Fibroblast of peridontal ligament (primary cell): ENCODE results near the gene METAP1D.
"Not testable (repeated sequence)": the region's sequence is repeated elsewhere in the genome, so short reads cannot be mapped to it uniquely, and the experiment has no call there.

ENCODE experiments used
- DNase-seq: peaks from one replicate; pipeline ENCODE4 v3.0.0-alpha.2; 2010; ENCODE audit errors: extremely low read depth

Gene METAP1D

GRCh38 chr2:171999604-172000469 lies at the start of gene METAP1D:
Gene METAP1D, plus strand, starts transcription at chr2:171999953. Its CDS starts 17 bp downstream, at chr2:171999970.
- peak; percentile 83 for DNase-seq

GRCh38 chr2:171952276-171952675 lies 47.5 kb upstream of the METAP1D start:
- no peak for DNase-seq

- no peak for DNase-seq
These were observed 47.0 kb upstream of the METAP1D start for GRCh38 chr2:171952748-171953147.

- no peak for DNase-seq
These were observed 43.5 kb upstream of the METAP1D start for GRCh38 chr2:171956135-171956825.

- DNase-seq, result peak; percentile 41
These were observed 42.7 kb upstream of the METAP1D start for GRCh38 chr2:171957061-171957460.

- DNase-seq, result peak; percentile 89
These were observed 41.3 kb upstream of the METAP1D start for GRCh38 chr2:171958475-171958874.

- no peak for DNase-seq
These were observed 39.8 kb upstream of the METAP1D start for GRCh38 chr2:171959998-171960397.

- no peak for DNase-seq
These were observed 39.2 kb upstream of the METAP1D start for GRCh38 chr2:171960570-171960969.

- DNase-seq, result no peak
These were observed 36.6 kb upstream of the METAP1D start for GRCh38 chr2:171963198-171963597.

- DNase-seq, result no peak
These were observed 35.4 kb upstream of the METAP1D start for GRCh38 chr2:171964308-171964707.

GRCh38 chr2:171965238-171965637 lies 34.5 kb upstream of the METAP1D start:
- DNase-seq, result no peak

GRCh38 chr2:171965661-171966060 lies 34.1 kb upstream of the METAP1D start:
- DNase-seq, result no peak

GRCh38 chr2:171966235-171966634 lies 33.5 kb upstream of the METAP1D start:
- DNase-seq, result no peak

- no peak for DNase-seq
These were observed 33.1 kb upstream of the METAP1D start for GRCh38 chr2:171966688-171967087.

- no peak for DNase-seq
These were observed 31.2 kb upstream of the METAP1D start for GRCh38 chr2:171968509-171968908.

GRCh38 chr2:171972329-171972982 lies 27.3 kb upstream of the METAP1D start:
- no peak for DNase-seq

- DNase-seq, result no peak
These were observed 20.6 kb upstream of the METAP1D start for GRCh38 chr2:171979103-171979502.

- DNase-seq, result not testable (repeated sequence)
These were observed 15.8 kb upstream of the METAP1D start for GRCh38 chr2:171983924-171984323.

- peak; percentile 35 for DNase-seq
These were observed 14.7 kb upstream of the METAP1D start for GRCh38 chr2:171985076-171985475.

GRCh38 chr2:171986778-171987177 lies 13.0 kb upstream of the METAP1D start:
- DNase-seq, result no peak

GRCh38 chr2:171991027-171991426 lies 8.7 kb upstream of the METAP1D start:
- no peak for DNase-seq

GRCh38 chr2:171995586-171995985 lies 4.2 kb upstream of the METAP1D start:
- peak; percentile 88 for DNase-seq
